Loucy (cell line): ENCODE measurements around the gene BRD4.

ENCODE experiments used
- H2AFZ ChIP-seq: fragments of 200-600 bp; sonication (generic); 2 replicates; pipeline ENCODE4 v1.6.0; 2016; ENCODE audit warnings: antibody characterized with exemption, mild to moderate bottlenecking, low read length, moderate library complexity
- H3F3A ChIP-seq: fragments of 200-600 bp; 2 replicates; pipeline ENCODE4 v1.6.0; 2016; ENCODE audit warnings: antibody characterized with exemption, low read depth, mild to moderate bottlenecking
- H3K27me3 ChIP-seq: fragments of 200-600 bp; sonication (generic); 2 replicates; pipeline ENCODE4 v1.6.1; 2014; ENCODE audit warnings: low read length, mild to moderate bottlenecking; ENCODE audit not compliant: insufficient read depth, poor library complexity, severe bottlenecking
- H3K36me3 ChIP-seq: fragments of 200-600 bp; sonication (generic); 2 replicates; pipeline ENCODE4 v1.6.1; 2016; ENCODE audit warnings: low read length; ENCODE audit not compliant: insufficient read depth
- H3K4me1 ChIP-seq: fragments of 200-600 bp; sonication (generic); 2 replicates; pipeline ENCODE4 v1.5.1; 2014; ENCODE audit warnings: low read length, mild to moderate bottlenecking; ENCODE audit not compliant: insufficient read depth, poor library complexity, severe bottlenecking
- H3K4me2 ChIP-seq: fragments of 200-600 bp; sonication (generic); 2 replicates; pipeline ENCODE4 v1.6.0; 2014; ENCODE audit warnings: antibody characterized with exemption, low read length, low read depth, mild to moderate bottlenecking; ENCODE audit not compliant: poor library complexity, severe bottlenecking
- H3K4me3 ChIP-seq: fragments of 200-600 bp; sonication (generic); 2 replicates; pipeline ENCODE4 v1.5.1; 2014; ENCODE audit warnings: low read length, mild to moderate bottlenecking, mixed read lengths; ENCODE audit not compliant: poor library complexity, severe bottlenecking
- H3K79me2 ChIP-seq: fragments of 200-600 bp; sonication (generic); 2 replicates; pipeline ENCODE4 v1.6.1; 2014; ENCODE audit warnings: low read length; ENCODE audit not compliant: insufficient read depth
- H3K9ac ChIP-seq: fragments of 200-600 bp; sonication (generic); 2 replicates; pipeline ENCODE4 v1.6.0; 2014; ENCODE audit warnings: mild to moderate bottlenecking, low read depth, low read length, moderate library complexity; ENCODE audit not compliant: poor library complexity, severe bottlenecking
- H3K9me2 ChIP-seq: fragments of 200-600 bp; sonication (generic); replicated peaks from 2 replicates; pipeline ENCODE4 v1.6.1; 2016; ENCODE audit warnings: low read depth, low read length, mixed read lengths
- H3K9me3 ChIP-seq: fragments of 200-600 bp; sonication (generic); 2 replicates; pipeline ENCODE4 v1.6.1; 2014; ENCODE audit warnings: mild to moderate bottlenecking, antibody characterized with exemption, low read length, low read depth; ENCODE audit not compliant: insufficient read depth
- H4K20me1 ChIP-seq: fragments of 200-600 bp; sonication (generic); 2 replicates; pipeline ENCODE4 v1.6.0; 2014; ENCODE audit warnings: antibody characterized with exemption, low read length, mild to moderate bottlenecking; ENCODE audit not compliant: insufficient read depth, poor library complexity, severe bottlenecking
- EZH2phosphoT487 ChIP-seq: fragments of 200-600 bp; IDR thresholded peaks from 2 replicates; pipeline ENCODE4 v1.6.1; 2018; ENCODE audit warnings: antibody characterized with exemption, mild to moderate bottlenecking, moderate library complexity, borderline replicate concordance
- TF ChIP-seq, protein P1 (sequence below): fragments of 200-600 bp; sonication (generic); conservative IDR thresholded peaks from 2 replicates; pipeline ENCODE4 v1.5.1; 2014; ENCODE audit warnings: mild to moderate bottlenecking, antibody characterized with exemption, low read length

The BRD4 gene

DNA sequence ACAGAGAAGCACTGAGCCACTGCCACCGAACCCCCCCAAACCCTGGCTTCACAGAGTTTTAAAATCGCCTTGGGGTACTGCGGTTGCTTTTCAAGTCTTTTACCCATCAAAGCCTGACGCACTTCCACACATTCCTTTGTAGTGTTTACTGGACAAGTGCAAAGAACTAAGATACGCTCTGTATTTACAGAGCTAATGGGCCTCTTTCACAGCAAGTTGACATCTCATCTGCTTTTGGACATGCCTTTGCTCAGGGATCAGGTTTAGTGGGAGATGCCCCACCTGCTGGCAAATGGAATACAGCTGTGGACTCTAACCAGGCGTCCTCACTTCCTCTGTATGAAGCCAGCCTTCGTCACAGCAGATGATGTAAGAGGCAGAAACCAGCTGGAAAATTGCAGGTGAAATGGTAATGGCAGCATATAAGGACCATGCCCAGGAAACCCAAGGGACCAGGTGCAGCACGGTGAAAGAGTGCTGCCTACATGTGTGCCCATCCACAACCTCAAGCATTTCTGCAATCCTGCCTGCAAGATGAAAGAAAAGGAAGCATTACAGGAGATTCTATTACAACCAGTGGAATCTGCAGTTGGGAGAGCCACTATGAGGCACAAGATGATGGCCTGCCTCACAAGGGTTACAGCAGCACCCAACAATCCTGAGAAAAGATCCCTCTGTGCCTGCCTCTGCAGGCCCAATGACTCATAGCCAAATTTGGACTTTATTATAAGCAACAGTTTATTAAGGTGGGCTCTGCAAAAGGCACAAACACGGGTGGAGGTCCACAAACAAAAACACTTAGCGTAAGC lies 34.7 kb downstream of the BRD4 start:
- Histone ChIP-seq H3K9me2 (no peaks in the 10 kb centered on the region), H3F3A (peaks cover 15% of the 10 kb centered on the region), H3K27me3 (no peaks in the 10 kb centered on the region), H3K9me3 (no peaks in the 10 kb centered on the region), H4K20me1 (peaks cover 78% of the 10 kb centered on the region), H3K4me2 (peak overlapping the region; percentile 61), H3K36me3 (peaks cover 9% of the 10 kb centered on the region; the same call in 1 of the 2 replicates), H3K79me2 (peaks cover 92% of the 10 kb centered on the region), H3K9ac (peak overlapping the region; percentile 19), H2AFZ (no peak overlapping the region), H3K4me3 (peak overlapping the region; percentile 20), H3K4me1 (peaks cover 71% of the 10 kb centered on the region)
- TF ChIP-seq, protein P1, sequence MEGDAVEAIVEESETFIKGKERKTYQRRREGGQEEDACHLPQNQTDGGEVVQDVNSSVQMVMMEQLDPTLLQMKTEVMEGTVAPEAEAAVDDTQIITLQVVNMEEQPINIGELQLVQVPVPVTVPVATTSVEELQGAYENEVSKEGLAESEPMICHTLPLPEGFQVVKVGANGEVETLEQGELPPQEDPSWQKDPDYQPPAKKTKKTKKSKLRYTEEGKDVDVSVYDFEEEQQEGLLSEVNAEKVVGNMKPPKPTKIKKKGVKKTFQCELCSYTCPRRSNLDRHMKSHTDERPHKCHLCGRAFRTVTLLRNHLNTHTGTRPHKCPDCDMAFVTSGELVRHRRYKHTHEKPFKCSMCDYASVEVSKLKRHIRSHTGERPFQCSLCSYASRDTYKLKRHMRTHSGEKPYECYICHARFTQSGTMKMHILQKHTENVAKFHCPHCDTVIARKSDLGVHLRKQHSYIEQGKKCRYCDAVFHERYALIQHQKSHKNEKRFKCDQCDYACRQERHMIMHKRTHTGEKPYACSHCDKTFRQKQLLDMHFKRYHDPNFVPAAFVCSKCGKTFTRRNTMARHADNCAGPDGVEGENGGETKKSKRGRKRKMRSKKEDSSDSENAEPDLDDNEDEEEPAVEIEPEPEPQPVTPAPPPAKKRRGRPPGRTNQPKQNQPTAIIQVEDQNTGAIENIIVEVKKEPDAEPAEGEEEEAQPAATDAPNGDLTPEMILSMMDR: peak; percentile 33
- no peak for TF ChIP-seq EZH2phosphoT487

GRCh38 chr19:15296841-15297415 lies 35.4 kb downstream of the BRD4 start:
- Histone ChIP-seq H3F3A (peaks cover 18% of the 10 kb centered on the region), H3K4me1 (peaks cover 73% of the 10 kb centered on the region), H3K4me2 (peak overlapping the region; percentile 61)

GRCh38 chr19:15296353-15296752 lies 36.0 kb downstream of the BRD4 start:
- TF ChIP-seq EZH2phosphoT487: no peak
- TF ChIP-seq, protein P1: no peak
- Histone ChIP-seq H3K9ac (peak overlapping the region; percentile 19), H4K20me1 (peaks cover 79% of the 10 kb centered on the region)

More at GRCh38 chr19:15296841-15297415, 35.4 kb downstream of the BRD4 start:
- TF ChIP-seq EZH2phosphoT487: no peak
- TF ChIP-seq, protein P1: no peak
- Histone ChIP-seq H3K9ac (peak overlapping the region; percentile 19), H2AFZ (no peak overlapping the region), H3K27me3 (no peaks in the 10 kb centered on the region), H4K20me1 (peaks cover 80% of the 10 kb centered on the region), H3K79me2 (peaks cover 90% of the 10 kb centered on the region), H3K9me3 (no peaks in the 10 kb centered on the region), H3K4me3 (peak overlapping the region; percentile 20), H3K36me3 (peaks cover 9% of the 10 kb centered on the region; the same call in 1 of the 2 replicates), H3K9me2 (no peaks in the 10 kb centered on the region)

More at GRCh38 chr19:15296353-15296752, 36.0 kb downstream of the BRD4 start:
- no peaks in the 10 kb centered on the region for H3K27me3 ChIP-seq
- no peaks in the 10 kb centered on the region for H3K9me2 ChIP-seq
- peak overlapping the region; percentile 61 for H3K4me2 ChIP-seq
- peaks cover 9% of the 10 kb centered on the region; the same call in 1 of the 2 replicates for H3K36me3 ChIP-seq
- H3K79me2 ChIP-seq: peaks cover 89% of the 10 kb centered on the region
- no peak overlapping the region for H2AFZ ChIP-seq
- no peaks in the 10 kb centered on the region for H3K9me3 ChIP-seq
- peaks cover 21% of the 10 kb centered on the region for H3F3A ChIP-seq
- H3K4me1 ChIP-seq: peaks cover 76% of the 10 kb centered on the region
- H3K4me3 ChIP-seq: peak overlapping the region; percentile 20
